ENCODE results near the gene ESRRG.

ESRRG gene

GRCh38 chr1:216614011-216614934, 109.0 kb downstream of the ESRRG start:
- H3K27ac ChIP-seq (ENCODE audit: low read depth in 2 of 2, low read length in 2 of 2): no peak overlapping the region
- no peaks in the 10 kb centered on the region for H3K9me3 ChIP-seq (ENCODE audit: control insufficient read depth in 2 of 2, low read length in 2 of 2)
- H3K4me1 ChIP-seq (ENCODE audit: control insufficient read depth in 2 of 2, insufficient read depth in 2 of 2, low read length in 2 of 2): no peaks in the 10 kb centered on the region
- H3K9ac ChIP-seq (ENCODE audit: low read depth in 1 of 2, low read length in 2 of 2): no peak overlapping the region
- no peaks in the 10 kb centered on the region for H3K36me3 ChIP-seq (ENCODE audit: control insufficient read depth in 2 of 2, insufficient read depth in 2 of 2, low read length in 2 of 2)
- H3K27me3 ChIP-seq (ENCODE audit: control insufficient read depth in 2 of 2, insufficient read depth in 2 of 2, low read length in 2 of 2): no peaks in the 10 kb centered on the region
- no peak overlapping the region for H3K4me3 ChIP-seq (ENCODE audit: low read length in 2 of 2)

DNA sequence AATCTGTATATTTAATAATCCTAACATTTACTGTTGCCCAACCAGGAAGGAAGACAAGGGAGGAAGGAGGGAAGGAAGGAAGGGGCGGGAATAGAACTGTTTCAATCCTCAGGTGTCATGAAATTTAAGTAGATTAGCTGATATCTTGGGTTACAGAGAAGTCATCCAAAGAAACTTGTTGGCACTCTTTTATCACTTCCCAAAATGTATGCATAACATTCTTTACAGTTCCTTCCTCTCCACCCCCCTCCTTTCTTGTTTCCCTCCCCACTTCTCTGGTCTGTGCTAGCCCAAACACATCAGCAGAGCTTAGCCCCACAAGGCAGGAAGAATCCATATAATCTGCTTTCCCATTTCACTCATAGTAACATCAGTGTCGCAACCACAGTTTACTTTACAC, 110.9 kb downstream of the ESRRG start:
- H3K36me3 ChIP-seq (ENCODE audit: control insufficient read depth in 2 of 2, insufficient read depth in 2 of 2, low read length in 2 of 2): no peaks in the 10 kb centered on the region
- H3K27me3 ChIP-seq (ENCODE audit: control insufficient read depth in 2 of 2, insufficient read depth in 2 of 2, low read length in 2 of 2): no peaks in the 10 kb centered on the region
- H3K27ac ChIP-seq (ENCODE audit: low read depth in 2 of 2, low read length in 2 of 2): no peak overlapping the region
- H3K4me3 ChIP-seq (ENCODE audit: low read length in 2 of 2): no peak overlapping the region
- H3K4me1 ChIP-seq (ENCODE audit: control insufficient read depth in 2 of 2, insufficient read depth in 2 of 2, low read length in 2 of 2): no peaks in the 10 kb centered on the region
- no peaks in the 10 kb centered on the region for H3K9me3 ChIP-seq (ENCODE audit: control insufficient read depth in 2 of 2, low read length in 2 of 2)
- H3K9ac ChIP-seq (ENCODE audit: low read depth in 1 of 2, low read length in 2 of 2): no peak overlapping the region

DNA sequence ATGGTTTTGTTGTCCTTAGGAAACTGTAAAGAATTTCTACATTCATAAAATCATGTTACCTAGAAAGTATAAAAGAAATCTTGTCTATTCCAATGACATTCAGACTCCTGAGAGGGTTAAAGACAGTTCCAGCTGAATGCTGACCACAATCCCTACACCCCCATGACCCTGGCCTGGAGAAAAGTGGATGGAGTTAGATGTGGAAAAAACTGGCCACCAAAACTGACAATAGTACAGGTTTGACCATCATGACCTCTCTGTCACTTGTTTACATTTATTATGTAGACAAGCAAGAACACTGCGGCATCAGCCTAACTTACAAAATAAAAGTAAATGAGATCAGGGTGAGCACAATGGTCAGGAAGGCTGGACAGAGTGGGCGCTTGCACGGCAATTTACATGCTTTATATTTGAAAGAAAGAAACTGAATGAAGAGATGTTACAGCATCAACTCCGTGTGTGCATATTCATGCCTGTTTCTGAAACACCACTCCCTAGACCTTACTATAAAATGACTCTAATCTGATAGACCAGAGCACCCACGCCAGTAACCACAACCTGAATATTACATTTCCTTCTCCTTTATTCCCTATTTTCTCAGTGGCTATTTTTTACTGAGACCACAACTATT, 116.0 kb downstream of the ESRRG start:
- Histone ChIP-seq H3K9ac (ENCODE audit: low read depth in 1 of 2, low read length in 2 of 2) (no peak overlapping the region), H3K27me3 (ENCODE audit: control insufficient read depth in 2 of 2, insufficient read depth in 2 of 2, low read length in 2 of 2) (no peaks in the 10 kb centered on the region), H3K4me3 (ENCODE audit: low read length in 2 of 2) (no peak overlapping the region)

DNA sequence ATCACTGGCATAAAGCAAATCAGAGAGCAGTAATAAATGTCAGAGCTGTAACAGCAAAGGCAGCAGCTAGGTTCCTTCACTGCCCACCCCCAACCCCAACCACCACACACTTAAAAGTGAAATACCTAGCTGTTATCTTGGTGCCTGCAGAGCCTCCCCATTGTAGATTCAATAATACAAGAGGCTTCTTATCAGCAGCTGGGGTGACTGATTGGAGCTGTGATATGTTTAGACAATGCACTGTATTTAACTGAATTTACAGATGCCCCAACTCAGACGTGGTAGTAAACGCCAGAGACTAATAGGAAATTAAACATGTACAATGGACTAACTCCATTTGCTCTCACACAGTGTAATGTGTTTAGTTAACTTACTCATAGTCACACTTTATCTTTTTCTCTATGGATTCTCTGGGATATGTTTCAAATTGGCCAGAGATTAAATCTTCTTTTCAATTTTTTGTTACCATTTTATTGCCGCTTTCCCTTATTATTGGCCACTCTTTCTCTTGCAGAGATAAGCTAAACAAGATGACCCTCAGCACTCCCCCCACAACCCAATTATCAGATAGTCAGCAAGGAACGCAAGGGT, 117.1 kb downstream of the ESRRG start:
- no peaks in the 10 kb centered on the region for H3K9me3 ChIP-seq (ENCODE audit: control insufficient read depth in 2 of 2, low read length in 2 of 2)
- H3K9ac ChIP-seq (ENCODE audit: low read depth in 1 of 2, low read length in 2 of 2): no peak overlapping the region
- H3K4me1 ChIP-seq (ENCODE audit: control insufficient read depth in 2 of 2, insufficient read depth in 2 of 2, low read length in 2 of 2): peaks cover 0 to 2% of the 10 kb centered on the region in 2 donors
- no peaks in the 10 kb centered on the region for H3K27me3 ChIP-seq (ENCODE audit: control insufficient read depth in 2 of 2, insufficient read depth in 2 of 2, low read length in 2 of 2)
- H3K36me3 ChIP-seq (ENCODE audit: control insufficient read depth in 2 of 2, insufficient read depth in 2 of 2, low read length in 2 of 2): no peaks in the 10 kb centered on the region
- no peak overlapping the region for H3K4me3 ChIP-seq (ENCODE audit: low read length in 2 of 2)
- no peak overlapping the region for H3K27ac ChIP-seq (ENCODE audit: low read depth in 2 of 2, low read length in 2 of 2)

More for the DNA sequence above, 116.0 kb downstream of the ESRRG start:
- peaks cover 0 to 2% of the 10 kb centered on the region in 2 donors for H3K4me1 ChIP-seq (ENCODE audit: control insufficient read depth in 2 of 2, insufficient read depth in 2 of 2, low read length in 2 of 2)
- H3K9me3 ChIP-seq (ENCODE audit: control insufficient read depth in 2 of 2, low read length in 2 of 2): no peaks in the 10 kb centered on the region
- H3K27ac ChIP-seq (ENCODE audit: low read depth in 2 of 2, low read length in 2 of 2): no peak overlapping the region
- no peaks in the 10 kb centered on the region for H3K36me3 ChIP-seq (ENCODE audit: control insufficient read depth in 2 of 2, insufficient read depth in 2 of 2, low read length in 2 of 2)

GRCh38 chr1:216604771-216605170, 118.5 kb downstream of the ESRRG start:
- Histone ChIP-seq H3K9ac (ENCODE audit: low read depth in 1 of 2, low read length in 2 of 2) (no peak overlapping the region), H3K9me3 (ENCODE audit: control insufficient read depth in 2 of 2, low read length in 2 of 2) (no peaks in the 10 kb centered on the region), H3K36me3 (ENCODE audit: control insufficient read depth in 2 of 2, insufficient read depth in 2 of 2, low read length in 2 of 2) (no peaks in the 10 kb centered on the region), H3K27ac (ENCODE audit: low read depth in 2 of 2, low read length in 2 of 2) (no peak overlapping the region), H3K4me1 (ENCODE audit: control insufficient read depth in 2 of 2, insufficient read depth in 2 of 2, low read length in 2 of 2) (peaks cover 0 to 2% of the 10 kb centered on the region in 2 donors), H3K27me3 (ENCODE audit: control insufficient read depth in 2 of 2, insufficient read depth in 2 of 2, low read length in 2 of 2) (no peaks in the 10 kb centered on the region), H3K4me3 (ENCODE audit: low read length in 2 of 2) (no peak overlapping the region)

GRCh38 chr1:216600730-216601609, 122.3 kb downstream of the ESRRG start:
- peak overlapping the region; percentile 73 to 93 for H3K9ac ChIP-seq (ENCODE audit: low read depth in 1 of 2, low read length in 2 of 2)
- no peaks in the 10 kb centered on the region for H3K9me3 ChIP-seq (ENCODE audit: control insufficient read depth in 2 of 2, low read length in 2 of 2)
- peak overlapping the region; percentile 78 to 84 for H3K4me3 ChIP-seq (ENCODE audit: low read length in 2 of 2)
- no peaks in the 10 kb centered on the region for H3K27me3 ChIP-seq (ENCODE audit: control insufficient read depth in 2 of 2, insufficient read depth in 2 of 2, low read length in 2 of 2)
- H3K36me3 ChIP-seq (ENCODE audit: control insufficient read depth in 2 of 2, insufficient read depth in 2 of 2, low read length in 2 of 2): no peaks in the 10 kb centered on the region
- H3K27ac ChIP-seq (ENCODE audit: low read depth in 2 of 2, low read length in 2 of 2): peak overlapping the region; percentile 92 to 96
- peaks cover 0 to 2% of the 10 kb centered on the region in 2 donors for H3K4me1 ChIP-seq (ENCODE audit: control insufficient read depth in 2 of 2, insufficient read depth in 2 of 2, low read length in 2 of 2)

DNA sequence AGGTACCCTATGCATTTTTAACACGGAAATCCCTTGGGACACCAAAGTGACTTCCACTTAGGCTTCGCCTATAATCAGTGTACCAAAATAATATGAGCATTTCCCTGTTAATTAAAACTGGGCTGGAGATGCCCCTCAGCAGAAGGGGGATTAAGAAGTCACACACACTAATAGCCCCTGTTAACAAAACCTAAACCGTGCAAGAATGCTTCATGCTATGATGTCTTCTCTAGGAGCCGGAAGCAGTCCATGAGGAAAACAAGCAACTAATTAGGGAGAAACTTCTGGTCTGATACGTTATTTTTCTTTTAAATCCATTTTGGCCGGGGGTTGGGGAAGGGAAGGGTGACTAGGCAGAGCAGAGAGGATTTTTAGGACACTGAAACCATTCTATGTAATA, 123.4 kb downstream of the ESRRG start:
- Histone ChIP-seq H3K4me3 (ENCODE audit: low read length in 2 of 2) (no peak overlapping the region), H3K9ac (ENCODE audit: low read depth in 1 of 2, low read length in 2 of 2) (no peak overlapping the region), H3K9me3 (ENCODE audit: control insufficient read depth in 2 of 2, low read length in 2 of 2) (no peaks in the 10 kb centered on the region), H3K27me3 (ENCODE audit: control insufficient read depth in 2 of 2, insufficient read depth in 2 of 2, low read length in 2 of 2) (no peaks in the 10 kb centered on the region), H3K36me3 (ENCODE audit: control insufficient read depth in 2 of 2, insufficient read depth in 2 of 2, low read length in 2 of 2) (no peaks in the 10 kb centered on the region), H3K27ac (ENCODE audit: low read depth in 2 of 2, low read length in 2 of 2) (no peak overlapping the region), H3K4me1 (ENCODE audit: control insufficient read depth in 2 of 2, insufficient read depth in 2 of 2, low read length in 2 of 2) (peaks cover 0 to 2% of the 10 kb centered on the region in 2 donors)

DNA sequence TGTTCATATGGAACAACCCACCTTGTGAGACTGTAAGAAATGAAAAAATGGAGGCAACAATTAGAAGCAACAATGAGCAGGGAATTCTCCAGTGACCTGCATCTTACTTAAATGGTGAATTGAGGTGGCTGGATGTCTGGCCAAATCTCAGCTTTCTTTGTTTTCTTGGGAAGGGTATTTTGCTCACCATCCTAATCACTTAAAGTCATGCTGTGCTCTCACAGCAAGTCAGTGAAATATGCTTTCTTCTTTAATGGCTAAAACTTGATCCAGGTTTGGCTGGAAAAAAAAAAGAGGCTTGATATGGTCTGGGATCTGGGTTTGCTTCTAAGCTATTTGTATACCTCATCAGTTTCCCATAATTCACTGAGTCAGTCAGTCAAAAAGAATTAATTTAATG, 124.8 kb downstream of the ESRRG start:
- H3K9ac ChIP-seq (ENCODE audit: low read depth in 1 of 2, low read length in 2 of 2): no peak overlapping the region
- H3K4me1 ChIP-seq (ENCODE audit: control insufficient read depth in 2 of 2, insufficient read depth in 2 of 2, low read length in 2 of 2): no peaks in the 10 kb centered on the region
- no peaks in the 10 kb centered on the region for H3K27me3 ChIP-seq (ENCODE audit: control insufficient read depth in 2 of 2, insufficient read depth in 2 of 2, low read length in 2 of 2)
- H3K27ac ChIP-seq (ENCODE audit: low read depth in 2 of 2, low read length in 2 of 2): no peak overlapping the region
- H3K9me3 ChIP-seq (ENCODE audit: control insufficient read depth in 2 of 2, low read length in 2 of 2): no peaks in the 10 kb centered on the region
- no peaks in the 10 kb centered on the region for H3K36me3 ChIP-seq (ENCODE audit: control insufficient read depth in 2 of 2, insufficient read depth in 2 of 2, low read length in 2 of 2)
- H3K4me3 ChIP-seq (ENCODE audit: low read length in 2 of 2): no peak overlapping the region

- Histone ChIP-seq H3K9ac (ENCODE audit: low read depth in 1 of 2, low read length in 2 of 2) (peak overlapping the region in 1 of 2 donors; percentile 29), H3K9me3 (ENCODE audit: control insufficient read depth in 2 of 2, low read length in 2 of 2) (no peaks in the 10 kb centered on the region), H3K36me3 (ENCODE audit: control insufficient read depth in 2 of 2, insufficient read depth in 2 of 2, low read length in 2 of 2) (no peaks in the 10 kb centered on the region), H3K4me3 (ENCODE audit: low read length in 2 of 2) (peak overlapping the region; percentile 4 to 23), H3K27ac (ENCODE audit: low read depth in 2 of 2, low read length in 2 of 2) (no peak overlapping the region), H3K4me1 (ENCODE audit: control insufficient read depth in 2 of 2, insufficient read depth in 2 of 2, low read length in 2 of 2) (no peaks in the 10 kb centered on the region), H3K27me3 (ENCODE audit: control insufficient read depth in 2 of 2, insufficient read depth in 2 of 2, low read length in 2 of 2) (no peaks in the 10 kb centered on the region)
Measured at GRCh38 chr1:216596281-216596862, 126.9 kb downstream of the ESRRG start.
